ENCODE data around the gene RAI1.

The RAI1 gene

GRCh38 chr17:17665255-17665654 is 16.0 kb upstream of the RAI1 start:
- H3K4me3 ChIP-seq (ENCODE audit: low read length in 2 of 2): no peak overlapping the region
- no peak overlapping the region for H3K27ac ChIP-seq (ENCODE audit: low read length)
- H3K9ac ChIP-seq (ENCODE audit: low read length in 2 of 2): no peak overlapping the region
- no peaks in the 10 kb centered on the region for H3K9me3 ChIP-seq (ENCODE audit: control insufficient read depth in 2 of 2, low read length in 2 of 2)
- H3K4me1 ChIP-seq (ENCODE audit: control insufficient read depth, insufficient read depth, low read length): peaks cover 6% of the 10 kb centered on the region
- no peaks in the 10 kb centered on the region for H3K27me3 ChIP-seq (ENCODE audit: control insufficient read depth in 1 of 2, insufficient read depth in 2 of 2, low read length in 2 of 2)
- no peaks in the 10 kb centered on the region for H3K36me3 ChIP-seq (ENCODE audit: control insufficient read depth in 2 of 2, insufficient read depth in 2 of 2, low read length in 2 of 2)

- Histone ChIP-seq H3K9me3 (ENCODE audit: control insufficient read depth in 2 of 2, low read length in 2 of 2) (no peaks in the 10 kb centered on the region), H3K9ac (ENCODE audit: low read length in 2 of 2) (no peak overlapping the region), H3K27me3 (ENCODE audit: control insufficient read depth in 1 of 2, insufficient read depth in 2 of 2, low read length in 2 of 2) (no peaks in the 10 kb centered on the region), H3K4me1 (ENCODE audit: control insufficient read depth, insufficient read depth, low read length) (peaks cover 6% of the 10 kb centered on the region), H3K36me3 (ENCODE audit: control insufficient read depth in 2 of 2, insufficient read depth in 2 of 2, low read length in 2 of 2) (no peaks in the 10 kb centered on the region), H3K27ac (ENCODE audit: low read length) (no peak overlapping the region), H3K4me3 (ENCODE audit: low read length in 2 of 2) (no peak overlapping the region)
Measured at GRCh38 chr17:17666111-17666714, 15.0 kb upstream of the RAI1 start.

GRCh38 chr17:17667231-17667630 is 14.0 kb upstream of the RAI1 start:
- Histone ChIP-seq H3K9ac (ENCODE audit: low read length in 2 of 2) (no peak overlapping the region), H3K36me3 (ENCODE audit: control insufficient read depth in 2 of 2, insufficient read depth in 2 of 2, low read length in 2 of 2) (no peaks in the 10 kb centered on the region), H3K9me3 (ENCODE audit: control insufficient read depth in 2 of 2, low read length in 2 of 2) (no peaks in the 10 kb centered on the region), H3K27me3 (ENCODE audit: control insufficient read depth in 1 of 2, insufficient read depth in 2 of 2, low read length in 2 of 2) (no peaks in the 10 kb centered on the region), H3K27ac (ENCODE audit: low read length) (no peak overlapping the region), H3K4me1 (ENCODE audit: control insufficient read depth, insufficient read depth, low read length) (peaks cover 6% of the 10 kb centered on the region), H3K4me3 (ENCODE audit: low read length in 2 of 2) (no peak overlapping the region)

GRCh38 chr17:17667947-17668346 is 13.3 kb upstream of the RAI1 start:
- H3K36me3 ChIP-seq (ENCODE audit: control insufficient read depth in 2 of 2, insufficient read depth in 2 of 2, low read length in 2 of 2): no peaks in the 10 kb centered on the region
- no peak overlapping the region for H3K4me3 ChIP-seq (ENCODE audit: low read length in 2 of 2)
- no peaks in the 10 kb centered on the region for H3K9me3 ChIP-seq (ENCODE audit: control insufficient read depth in 2 of 2, low read length in 2 of 2)
- H3K27ac ChIP-seq (ENCODE audit: low read length): no peak overlapping the region
- H3K27me3 ChIP-seq (ENCODE audit: control insufficient read depth in 1 of 2, insufficient read depth in 2 of 2, low read length in 2 of 2): no peaks in the 10 kb centered on the region
- peaks cover 6% of the 10 kb centered on the region for H3K4me1 ChIP-seq (ENCODE audit: control insufficient read depth, insufficient read depth, low read length)
- H3K9ac ChIP-seq (ENCODE audit: low read length in 2 of 2): no peak overlapping the region

GRCh38 chr17:17668358-17668757 is 12.9 kb upstream of the RAI1 start:
- no peaks in the 10 kb centered on the region for H3K9me3 ChIP-seq (ENCODE audit: control insufficient read depth in 2 of 2, low read length in 2 of 2)
- H3K4me1 ChIP-seq (ENCODE audit: control insufficient read depth, insufficient read depth, low read length): peaks cover 2% of the 10 kb centered on the region
- no peak overlapping the region for H3K27ac ChIP-seq (ENCODE audit: low read length)
- H3K36me3 ChIP-seq (ENCODE audit: control insufficient read depth in 2 of 2, insufficient read depth in 2 of 2, low read length in 2 of 2): no peaks in the 10 kb centered on the region
- H3K27me3 ChIP-seq (ENCODE audit: control insufficient read depth in 1 of 2, insufficient read depth in 2 of 2, low read length in 2 of 2): no peaks in the 10 kb centered on the region
- no peak overlapping the region for H3K9ac ChIP-seq (ENCODE audit: low read length in 2 of 2)
- H3K4me3 ChIP-seq (ENCODE audit: low read length in 2 of 2): no peak overlapping the region

GRCh38 chr17:17668775-17669579 is 12.3 kb upstream of the RAI1 start:
- no peak overlapping the region for H3K9ac ChIP-seq (ENCODE audit: low read length in 2 of 2)
- no peaks in the 10 kb centered on the region for H3K9me3 ChIP-seq (ENCODE audit: control insufficient read depth in 2 of 2, low read length in 2 of 2)
- H3K4me3 ChIP-seq (ENCODE audit: low read length in 2 of 2): no peak overlapping the region
- no peaks in the 10 kb centered on the region for H3K27me3 ChIP-seq (ENCODE audit: control insufficient read depth in 1 of 2, insufficient read depth in 2 of 2, low read length in 2 of 2)
- no peaks in the 10 kb centered on the region for H3K4me1 ChIP-seq (ENCODE audit: control insufficient read depth, insufficient read depth, low read length)
- no peak overlapping the region for H3K27ac ChIP-seq (ENCODE audit: low read length)
- no peaks in the 10 kb centered on the region for H3K36me3 ChIP-seq (ENCODE audit: control insufficient read depth in 2 of 2, insufficient read depth in 2 of 2, low read length in 2 of 2)

GRCh38 chr17:17669580-17670235 is 11.6 kb upstream of the RAI1 start:
- H3K27me3 ChIP-seq (ENCODE audit: control insufficient read depth in 1 of 2, insufficient read depth in 2 of 2, low read length in 2 of 2): no peaks in the 10 kb centered on the region
- H3K9ac ChIP-seq (ENCODE audit: low read length in 2 of 2): no peak overlapping the region
- no peak overlapping the region for H3K4me3 ChIP-seq (ENCODE audit: low read length in 2 of 2)
- no peaks in the 10 kb centered on the region for H3K36me3 ChIP-seq (ENCODE audit: control insufficient read depth in 2 of 2, insufficient read depth in 2 of 2, low read length in 2 of 2)
- H3K4me1 ChIP-seq (ENCODE audit: control insufficient read depth, insufficient read depth, low read length): no peaks in the 10 kb centered on the region
- H3K9me3 ChIP-seq (ENCODE audit: control insufficient read depth in 2 of 2, low read length in 2 of 2): no peaks in the 10 kb centered on the region
- no peak overlapping the region for H3K27ac ChIP-seq (ENCODE audit: low read length)

- no peaks in the 10 kb centered on the region for H3K27me3 ChIP-seq (ENCODE audit: control insufficient read depth in 1 of 2, insufficient read depth in 2 of 2, low read length in 2 of 2)
- H3K4me1 ChIP-seq (ENCODE audit: control insufficient read depth, insufficient read depth, low read length): no peaks in the 10 kb centered on the region
- no peak overlapping the region for H3K9ac ChIP-seq (ENCODE audit: low read length in 2 of 2)
- H3K9me3 ChIP-seq (ENCODE audit: control insufficient read depth in 2 of 2, low read length in 2 of 2): no peaks in the 10 kb centered on the region
- no peak overlapping the region for H3K27ac ChIP-seq (ENCODE audit: low read length)
- H3K36me3 ChIP-seq (ENCODE audit: control insufficient read depth in 2 of 2, insufficient read depth in 2 of 2, low read length in 2 of 2): no peaks in the 10 kb centered on the region
- H3K4me3 ChIP-seq (ENCODE audit: low read length in 2 of 2): no peak overlapping the region
Measured at GRCh38 chr17:17670701-17671305, 10.5 kb upstream of the RAI1 start.

- Histone ChIP-seq H3K27ac (ENCODE audit: low read length) (no peak overlapping the region), H3K36me3 (ENCODE audit: control insufficient read depth in 2 of 2, insufficient read depth in 2 of 2, low read length in 2 of 2) (no peaks in the 10 kb centered on the region), H3K4me1 (ENCODE audit: control insufficient read depth, insufficient read depth, low read length) (no peaks in the 10 kb centered on the region), H3K9ac (ENCODE audit: low read length in 2 of 2) (no peak overlapping the region), H3K27me3 (ENCODE audit: control insufficient read depth in 1 of 2, insufficient read depth in 2 of 2, low read length in 2 of 2) (no peaks in the 10 kb centered on the region), H3K9me3 (ENCODE audit: control insufficient read depth in 2 of 2, low read length in 2 of 2) (no peaks in the 10 kb centered on the region), H3K4me3 (ENCODE audit: low read length in 2 of 2) (no peak overlapping the region)
Measured at GRCh38 chr17:17671369-17672129, 9.7 kb upstream of the RAI1 start.
